HG02885 (cell line): ENCODE measurements around the gene HMGCR.
A peak's percentile ranks its signal among the peaks of the same experiment; 100 is the strongest.
"Not testable (repeated sequence)": the region's sequence is repeated elsewhere in the genome, so short reads cannot be mapped to it uniquely, and the experiment has no call there.

Source experiments
- ATAC-seq: cut with Tn5 transposase; IDR thresholded peaks from one replicate; pipeline ENCODE4 v1.9.1; 2021; ENCODE audit warnings: mild to moderate bottlenecking; ENCODE audit not compliant: unreplicated experiment, poor library complexity

The HMGCR gene

DNA sequence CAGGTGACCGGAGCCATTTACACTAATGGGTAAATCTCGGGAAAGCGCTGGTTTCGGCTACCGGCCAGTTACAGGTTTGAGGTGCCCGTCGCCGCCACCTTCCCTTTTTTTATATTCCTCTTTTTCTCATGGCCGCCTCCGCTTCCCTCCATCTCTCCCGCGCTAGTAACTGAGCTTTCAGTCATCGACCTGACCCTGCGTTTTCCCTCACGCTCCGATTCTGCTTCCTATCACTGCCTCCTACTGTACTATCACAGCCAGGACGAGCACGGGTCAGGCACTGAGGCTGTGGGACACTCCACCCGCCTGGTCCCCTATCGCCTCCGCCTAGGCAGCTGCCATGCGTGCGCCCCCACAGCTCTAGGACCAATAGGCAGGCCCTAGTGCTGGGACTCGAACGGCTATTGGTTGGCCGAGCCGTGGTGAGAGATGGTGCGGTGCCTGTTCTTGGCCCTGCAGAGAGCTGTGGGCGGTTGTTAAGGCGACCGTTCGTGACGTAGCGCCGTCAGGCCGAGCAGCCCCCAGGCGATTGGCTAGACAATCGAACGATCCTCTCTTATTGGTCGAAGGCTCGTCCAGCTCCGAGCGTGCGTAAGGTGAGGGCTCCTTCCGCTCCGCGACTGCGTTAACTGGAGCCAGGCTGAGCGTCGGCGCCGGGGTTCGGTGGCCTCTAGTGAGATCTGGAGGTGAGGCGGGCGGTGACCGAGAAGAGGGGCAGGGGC lies at the start of gene HMGCR:
Gene HMGCR (plus strand): TSS at position 606 of the 722 bp plus-strand sequence. CDS start 5,386 bp downstream, outside the sequence.
- peak; percentile 98 for ATAC-seq

GRCh38 chr5:75291844-75292243 lies 45.2 kb upstream of the HMGCR start:
- ATAC-seq: not testable (repeated sequence)

DNA sequence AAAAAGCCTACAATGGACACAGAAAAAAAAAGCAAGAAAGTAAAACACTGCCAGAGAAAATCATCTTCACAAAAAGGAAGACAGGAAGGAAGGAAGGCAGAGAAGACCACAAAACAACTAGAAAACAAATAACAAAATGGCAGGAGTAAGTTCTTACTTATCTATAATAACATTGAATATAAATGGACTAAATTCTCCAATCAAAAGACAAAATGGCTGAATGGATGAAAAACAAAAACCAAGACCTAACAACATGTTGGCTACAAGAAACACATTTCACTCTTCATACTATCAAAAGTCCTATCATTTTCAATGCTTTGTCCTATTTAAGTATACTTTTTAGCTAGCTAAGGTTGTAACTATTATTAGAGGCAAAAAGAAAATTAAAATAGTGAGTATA lies 36.9 kb upstream of the HMGCR start:
- ATAC-seq: no peak

DNA sequence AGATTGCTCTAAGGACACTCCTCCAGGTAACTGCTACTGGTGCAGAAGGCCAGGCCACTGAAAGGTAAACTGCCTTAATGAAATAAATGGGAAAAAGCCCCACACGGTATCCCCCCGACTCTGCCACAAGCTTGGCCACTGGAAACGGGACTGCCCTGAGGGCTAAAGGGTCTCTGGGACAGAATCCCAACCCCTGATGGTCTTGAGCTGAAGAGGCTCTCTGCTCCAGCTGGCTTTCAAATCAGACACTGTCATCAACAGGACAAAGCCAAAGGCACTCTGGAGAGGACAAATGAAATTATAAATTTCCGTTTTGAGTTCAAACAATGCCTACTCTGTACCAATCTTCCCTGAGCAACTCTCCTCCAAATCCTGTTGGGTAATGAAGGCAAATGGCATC lies 33.6 kb upstream of the HMGCR start:
- no peak for ATAC-seq

- not testable (repeated sequence) for ATAC-seq
These were observed 32.5 kb upstream of the HMGCR start for GRCh38 chr5:75304486-75304885.

- no peak for ATAC-seq
These were observed 30.3 kb upstream of the HMGCR start for GRCh38 chr5:75306746-75307145.

GRCh38 chr5:75310212-75310611 lies 26.8 kb upstream of the HMGCR start:
- no peak for ATAC-seq

- ATAC-seq: not testable (repeated sequence)
These were observed 17.9 kb upstream of the HMGCR start for GRCh38 chr5:75319148-75319547.

DNA sequence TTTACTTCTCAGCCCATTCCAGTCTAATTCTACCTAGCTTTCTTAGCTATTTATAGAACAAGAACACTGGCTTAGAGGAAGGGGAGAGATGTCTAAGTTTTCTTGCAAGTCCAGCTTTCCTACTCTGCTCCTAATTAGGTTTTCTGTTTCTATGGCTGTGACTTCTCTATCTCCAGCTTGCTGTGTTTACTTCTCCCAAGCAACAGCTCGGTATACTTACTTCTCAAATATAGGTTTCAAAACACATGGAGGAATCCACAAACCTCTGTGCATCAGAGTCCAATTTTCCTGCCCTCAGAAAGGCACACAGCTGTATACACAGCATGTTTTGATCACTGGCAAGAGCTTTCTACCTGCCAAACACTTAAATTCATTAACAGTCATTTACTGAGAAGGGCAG lies 17.4 kb upstream of the HMGCR start:
- no peak for ATAC-seq

DNA sequence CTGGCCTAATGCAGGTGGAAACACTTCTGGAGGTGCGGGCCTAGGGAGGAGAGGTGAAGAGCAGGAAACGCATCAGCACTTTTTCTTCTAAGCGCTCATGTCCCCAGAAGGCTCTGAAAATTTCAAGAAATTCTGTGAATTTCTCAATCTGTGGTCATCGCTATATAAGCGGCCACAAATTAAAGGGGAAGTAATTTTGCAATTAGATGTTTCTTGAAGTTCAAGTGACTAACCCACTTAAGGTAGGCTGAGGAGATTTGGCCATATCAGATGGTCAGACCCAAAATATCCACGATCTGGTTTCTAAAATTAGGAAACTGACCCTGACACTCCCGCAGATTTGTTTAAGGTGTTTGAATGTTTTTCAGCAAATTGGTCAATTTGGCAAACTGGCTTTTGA lies 16.6 kb upstream of the HMGCR start:
- ATAC-seq: no peak

- ATAC-seq: no peak
These were observed 15.0 kb upstream of the HMGCR start for GRCh38 chr5:75322066-75322465.

- no peak for ATAC-seq
These were observed 12.2 kb upstream of the HMGCR start for GRCh38 chr5:75324791-75325190.

DNA sequence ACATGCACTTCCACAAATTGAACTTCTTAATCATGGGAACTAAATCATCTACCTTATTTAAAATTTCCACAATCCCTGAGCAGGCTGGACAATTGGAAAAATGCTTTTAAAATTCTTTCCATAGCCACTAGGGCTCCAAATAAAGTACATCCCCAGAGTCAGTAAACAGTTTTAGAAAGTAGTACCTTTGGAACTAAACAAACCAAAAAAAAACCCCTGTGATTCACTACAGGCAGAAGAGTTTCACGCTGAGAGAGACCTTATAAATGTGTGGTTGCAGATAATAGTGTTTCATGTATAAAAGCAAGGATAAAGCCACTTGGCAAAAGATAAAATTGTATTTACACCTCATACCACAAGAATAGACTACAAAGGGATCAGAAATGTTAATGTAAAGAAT lies 11.8 kb upstream of the HMGCR start:
- no peak for ATAC-seq

DNA sequence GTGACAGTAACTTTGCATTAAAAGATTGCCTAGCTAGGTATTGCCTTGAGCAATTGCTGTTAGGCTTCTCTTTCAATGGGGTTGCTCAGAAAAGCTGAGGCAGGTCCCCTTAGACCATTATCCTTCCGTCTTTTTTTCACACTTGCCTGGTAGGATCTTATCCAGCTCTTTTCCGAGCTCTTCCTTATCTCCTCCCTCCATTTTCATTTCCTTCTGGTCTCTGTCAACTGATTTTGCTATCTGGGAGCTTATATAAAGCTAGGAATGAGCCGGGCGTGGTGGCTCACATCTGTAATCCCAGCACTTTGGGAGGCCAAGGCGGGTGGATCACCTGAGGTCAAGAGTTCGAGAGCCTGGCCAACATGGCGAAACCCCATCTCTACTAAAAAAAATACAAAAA lies 6.6 kb upstream of the HMGCR start:
- ATAC-seq: no peak

DNA sequence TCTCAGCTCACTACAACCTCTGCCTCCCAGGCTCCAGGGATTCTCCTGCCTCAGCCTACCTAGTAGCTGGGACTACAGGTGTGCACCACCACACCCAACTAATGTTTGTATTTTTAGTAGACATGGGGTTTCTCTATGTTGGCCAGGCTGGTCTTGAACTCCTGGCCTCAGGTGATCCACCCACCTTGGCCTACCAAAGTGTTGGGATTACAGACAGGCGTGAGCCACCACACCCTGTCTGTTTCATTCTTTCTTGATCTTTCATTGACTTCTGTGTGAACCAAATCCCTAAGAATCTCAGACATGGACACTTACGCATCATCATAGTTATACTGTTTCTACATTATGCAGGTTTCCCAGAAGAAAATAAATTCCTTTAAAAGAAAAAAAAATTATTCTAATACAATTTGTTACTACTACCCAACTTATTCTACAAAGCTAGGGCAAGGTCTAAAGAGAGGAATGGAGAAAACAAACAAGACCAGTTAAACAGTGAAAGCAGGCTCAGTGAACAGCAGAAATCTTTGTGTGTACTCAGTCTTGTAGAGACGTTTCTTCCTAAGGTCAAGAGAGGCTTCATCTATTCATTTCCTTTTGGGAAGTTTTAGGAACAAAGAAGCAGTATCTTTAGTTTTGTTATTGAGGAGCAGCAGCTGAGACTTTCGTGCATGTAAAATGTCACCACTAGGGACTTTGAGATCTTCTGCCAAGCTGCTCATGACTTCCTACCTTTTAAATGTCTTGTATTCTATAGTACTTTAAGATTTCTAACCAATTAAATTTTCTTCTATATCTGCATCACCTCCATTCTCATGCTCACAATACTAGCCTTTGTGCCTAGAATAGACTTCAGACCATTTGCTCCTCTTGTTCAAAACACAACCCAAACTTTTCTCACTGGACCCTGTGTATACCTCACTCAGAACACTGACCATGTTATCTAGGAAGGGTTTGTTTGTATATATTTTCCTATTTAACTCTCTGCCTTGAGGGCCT lies 5.6 kb upstream of the HMGCR start:
- ATAC-seq: no peak

DNA sequence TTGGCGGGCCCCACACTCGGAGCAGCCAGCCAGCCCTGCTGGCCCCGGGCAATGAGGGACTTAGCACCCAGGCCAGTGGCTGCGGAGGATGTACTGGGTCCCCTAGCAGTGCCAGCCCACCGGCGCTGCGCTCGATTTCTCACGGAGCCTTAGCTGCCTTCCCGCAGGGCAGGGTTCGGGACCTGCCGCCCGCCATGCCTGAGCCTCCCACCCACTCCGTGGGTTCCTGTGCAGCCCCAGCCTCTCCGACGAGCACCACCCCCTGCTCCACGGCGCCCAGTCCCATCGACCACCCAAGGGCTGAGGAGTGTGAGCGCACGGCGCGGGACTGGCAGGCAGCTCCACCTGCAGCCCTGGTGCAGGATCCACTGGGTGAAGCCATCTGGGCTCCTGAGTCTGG lies 3.3 kb upstream of the HMGCR start:
- not testable (repeated sequence) for ATAC-seq

DNA sequence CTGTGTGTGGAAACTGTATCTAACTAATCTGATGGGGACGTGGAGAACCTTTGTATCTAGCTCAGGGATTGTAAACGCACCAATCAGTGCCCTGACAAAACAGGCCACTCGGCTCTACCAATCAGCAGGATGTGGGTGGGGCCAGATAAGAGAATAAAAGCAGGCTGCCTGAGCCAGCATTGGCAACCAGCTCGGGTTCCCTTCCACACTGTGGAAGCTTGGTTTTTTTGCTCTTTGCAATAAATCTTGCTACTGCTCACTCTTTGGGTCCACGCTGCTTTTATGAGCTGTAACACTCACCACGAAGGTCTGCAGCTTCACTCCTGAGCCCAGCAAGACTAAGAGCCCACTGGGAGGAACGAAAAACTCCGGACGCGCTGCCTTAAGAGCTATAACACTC lies 2.6 kb upstream of the HMGCR start:
- ATAC-seq: not testable (repeated sequence)

DNA sequence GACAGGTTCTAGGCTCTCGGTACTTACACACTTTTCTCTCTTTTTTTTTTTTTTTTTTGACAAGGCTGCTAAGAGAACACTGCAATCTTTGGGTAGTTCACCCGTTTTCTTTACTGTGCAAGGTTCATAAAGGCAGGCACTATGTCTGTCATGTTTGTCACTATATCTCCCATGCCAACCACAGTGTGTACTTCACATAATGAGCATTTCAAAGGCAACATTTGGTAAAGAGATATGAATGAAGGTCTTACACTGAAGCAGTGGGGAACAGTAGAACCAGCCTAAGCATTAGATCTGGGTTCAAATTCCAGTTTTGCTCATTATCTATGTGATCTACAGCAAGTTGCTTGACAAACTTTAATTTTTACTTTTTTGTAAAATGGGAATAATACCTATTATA lies 1.5 kb upstream of the HMGCR start:
- no peak for ATAC-seq

DNA sequence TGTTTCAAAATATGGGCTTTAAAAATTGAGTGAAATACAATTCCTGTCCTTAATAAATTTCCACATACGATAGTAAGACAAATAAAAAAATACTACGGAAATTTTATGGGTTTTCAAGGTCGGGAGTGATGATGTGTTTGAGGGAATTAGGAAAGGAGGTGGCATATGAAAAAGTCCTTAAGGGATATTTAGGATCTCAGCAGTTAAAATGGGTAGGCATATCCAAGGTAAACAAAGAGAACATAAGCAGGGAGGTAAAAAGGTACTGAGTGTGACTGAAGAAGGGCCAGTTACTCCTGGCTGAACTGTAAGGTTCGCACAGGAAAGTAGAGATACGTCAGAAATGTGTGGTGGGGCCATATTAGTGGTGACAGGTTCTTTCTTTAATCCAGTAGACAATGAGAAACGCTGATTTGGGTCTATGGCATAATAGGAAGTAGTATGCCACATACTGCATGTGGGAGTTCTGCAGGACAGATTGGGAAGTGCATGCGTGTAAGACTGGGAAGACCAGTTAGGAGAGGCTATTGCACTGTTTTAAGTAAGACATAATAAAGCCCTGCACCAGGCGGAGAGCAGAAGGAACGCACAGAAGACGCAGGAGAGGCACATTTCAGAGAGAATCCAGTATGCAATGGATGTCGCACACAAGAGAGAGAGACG lies 937 bp upstream of the HMGCR start:
- ATAC-seq: peak; percentile 0

- ATAC-seq: no peak
These were observed 474 bp downstream of the HMGCR start for GRCh38 chr5:75337366-75338021.
